ENCODE measurements around the gene MEAK7.
A peak's percentile ranks its signal among the peaks of the same experiment; 100 is the strongest.

MEAK7 gene

GRCh38 chr16:84511180-84511800 is 6.8 kb upstream of the MEAK7 start:
- Histone ChIP-seq H3K27ac (ENCODE audit: low read depth, low read length) (no peak overlapping the region), H3K9ac (ENCODE audit: low read depth, low read length) (no peak overlapping the region), H3K4me1 (ENCODE audit: insufficient read depth, low read length) (peaks cover 21% of the 10 kb centered on the region), H3K4me3 (ENCODE audit: low read length) (peak overlapping the region; percentile 31; the same call in 1 of the 2 replicates), H3K9me3 (ENCODE audit: insufficient read depth, low read depth, low read length) (no peaks in the 10 kb centered on the region), H3K27me3 (ENCODE audit: insufficient read depth, low read length) (no peaks in the 10 kb centered on the region), H3K36me3 (ENCODE audit: insufficient read depth, low read length) (no peaks in the 10 kb centered on the region)
- 19% methylated on average over 21 of the region's 21 CpGs for WGBS

- Histone ChIP-seq H3K9ac (ENCODE audit: low read depth, low read length) (no peak overlapping the region), H3K9me3 (ENCODE audit: insufficient read depth, low read depth, low read length) (no peaks in the 10 kb centered on the region), H3K36me3 (ENCODE audit: insufficient read depth, low read length) (no peaks in the 10 kb centered on the region), H3K27me3 (ENCODE audit: insufficient read depth, low read length) (no peaks in the 10 kb centered on the region), H3K27ac (ENCODE audit: low read depth, low read length) (no peak overlapping the region), H3K4me1 (ENCODE audit: insufficient read depth, low read length) (peaks cover 14% of the 10 kb centered on the region), H3K4me3 (ENCODE audit: low read length) (no peak overlapping the region)
- 60% methylated on average over 20 of the region's 20 CpGs for WGBS
Observed at GRCh38 chr16:84509032-84509950, 4.8 kb upstream of the MEAK7 start.

- Histone ChIP-seq H3K36me3 (ENCODE audit: insufficient read depth, low read length) (no peaks in the 10 kb centered on the region), H3K4me3 (ENCODE audit: low read length) (no peak overlapping the region), H3K27me3 (ENCODE audit: insufficient read depth, low read length) (no peaks in the 10 kb centered on the region), H3K9ac (ENCODE audit: low read depth, low read length) (no peak overlapping the region), H3K4me1 (ENCODE audit: insufficient read depth, low read length) (peaks cover 17% of the 10 kb centered on the region), H3K9me3 (ENCODE audit: insufficient read depth, low read depth, low read length) (no peaks in the 10 kb centered on the region), H3K27ac (ENCODE audit: low read depth, low read length) (no peak overlapping the region)
- WGBS = 95% methylated on average over 8 of the region's 8 CpGs
Observed at GRCh38 chr16:84508502-84508901, 4.0 kb upstream of the MEAK7 start.

GRCh38 chr16:84507011-84507982 is 2.8 kb upstream of the MEAK7 start:
- 94% methylated on average over 27 of the region's 27 CpGs for WGBS
- Histone ChIP-seq H3K27me3 (ENCODE audit: insufficient read depth, low read length) (no peaks in the 10 kb centered on the region), H3K36me3 (ENCODE audit: insufficient read depth, low read length) (no peaks in the 10 kb centered on the region), H3K4me1 (ENCODE audit: insufficient read depth, low read length) (peaks cover 17% of the 10 kb centered on the region), H3K9me3 (ENCODE audit: insufficient read depth, low read depth, low read length) (no peaks in the 10 kb centered on the region), H3K27ac (ENCODE audit: low read depth, low read length) (no peak overlapping the region), H3K4me3 (ENCODE audit: low read length) (no peak overlapping the region), H3K9ac (ENCODE audit: low read depth, low read length) (no peak overlapping the region)

- H3K4me3 ChIP-seq (ENCODE audit: low read length) = peak overlapping the region; percentile 97
- WGBS = 90% methylated on average over 33 of the region's 33 CpGs
- H3K9me3 ChIP-seq (ENCODE audit: insufficient read depth, low read depth, low read length) = no peaks in the 10 kb centered on the region
- H3K4me1 ChIP-seq (ENCODE audit: insufficient read depth, low read length) = peaks cover 7% of the 10 kb centered on the region
- peak overlapping the region; percentile 68; the same call in 1 of the 2 replicates for H3K27ac ChIP-seq (ENCODE audit: low read depth, low read length)
- no peaks in the 10 kb centered on the region for H3K36me3 ChIP-seq (ENCODE audit: insufficient read depth, low read length)
- H3K9ac ChIP-seq (ENCODE audit: low read depth, low read length) = peak overlapping the region; percentile 62
- no peaks in the 10 kb centered on the region for H3K27me3 ChIP-seq (ENCODE audit: insufficient read depth, low read length)
Observed at GRCh38 chr16:84505249-84506187, 1.1 kb upstream of the MEAK7 start.

- Histone ChIP-seq H3K4me3 (ENCODE audit: low read length) (peak overlapping the region; percentile 97), H3K27me3 (ENCODE audit: insufficient read depth, low read length) (no peaks in the 10 kb centered on the region), H3K4me1 (ENCODE audit: insufficient read depth, low read length) (peaks cover 3% of the 10 kb centered on the region; the same call in 1 of the 2 replicates), H3K36me3 (ENCODE audit: insufficient read depth, low read length) (no peaks in the 10 kb centered on the region), H3K27ac (ENCODE audit: low read depth, low read length) (no peak overlapping the region), H3K9ac (ENCODE audit: low read depth, low read length) (0 out of 2 replicates have a peak overlapping the region, but pooled peaks have one; percentile 19), H3K9me3 (ENCODE audit: insufficient read depth, low read depth, low read length) (no peaks in the 10 kb centered on the region)
- WGBS = 51% methylated on average over 13 of the region's 13 CpGs
Observed at GRCh38 chr16:84503751-84504395, 586 bp downstream of the MEAK7 start.

GRCh38 chr16:84502581-84502980 is 1.9 kb downstream of the MEAK7 start:
- no peaks in the 10 kb centered on the region for H3K9me3 ChIP-seq (ENCODE audit: insufficient read depth, low read depth, low read length)
- no peak overlapping the region for H3K9ac ChIP-seq (ENCODE audit: low read depth, low read length)
- H3K4me1 ChIP-seq (ENCODE audit: insufficient read depth, low read length) = peaks cover 3% of the 10 kb centered on the region; the same call in 1 of the 2 replicates
- H3K27ac ChIP-seq (ENCODE audit: low read depth, low read length) = no peak overlapping the region
- no peak overlapping the region for H3K4me3 ChIP-seq (ENCODE audit: low read length)
- peaks cover 8% of the 10 kb centered on the region for H3K36me3 ChIP-seq (ENCODE audit: insufficient read depth, low read length)
- WGBS = 95% methylated on average over 6 of the region's 6 CpGs
- no peaks in the 10 kb centered on the region for H3K27me3 ChIP-seq (ENCODE audit: insufficient read depth, low read length)

- WGBS = 93% methylated on average over 13 of the region's 13 CpGs
- H3K9ac ChIP-seq (ENCODE audit: low read depth, low read length) = no peak overlapping the region
Observed at GRCh38 chr16:84502075-84502474, 2.4 kb downstream of the MEAK7 start.

GRCh38 chr16:84501077-84501735 is 3.3 kb downstream of the MEAK7 start:
- Histone ChIP-seq H3K4me1 (ENCODE audit: insufficient read depth, low read length) (peaks cover 3% of the 10 kb centered on the region; the same call in 1 of the 2 replicates), H3K9ac (ENCODE audit: low read depth, low read length) (no peak overlapping the region), H3K9me3 (ENCODE audit: insufficient read depth, low read depth, low read length) (no peaks in the 10 kb centered on the region), H3K4me3 (ENCODE audit: low read length) (no peak overlapping the region), H3K36me3 (ENCODE audit: insufficient read depth, low read length) (peaks cover 22% of the 10 kb centered on the region), H3K27ac (ENCODE audit: low read depth, low read length) (no peak overlapping the region), H3K27me3 (ENCODE audit: insufficient read depth, low read length) (no peaks in the 10 kb centered on the region)
- 94% methylated on average over 12 of the region's 12 CpGs for WGBS

More at GRCh38 chr16:84502075-84502474, 2.4 kb downstream of the MEAK7 start:
- Histone ChIP-seq H3K27me3 (ENCODE audit: insufficient read depth, low read length) (no peaks in the 10 kb centered on the region), H3K4me1 (ENCODE audit: insufficient read depth, low read length) (peaks cover 3% of the 10 kb centered on the region; the same call in 1 of the 2 replicates), H3K9me3 (ENCODE audit: insufficient read depth, low read depth, low read length) (no peaks in the 10 kb centered on the region), H3K27ac (ENCODE audit: low read depth, low read length) (no peak overlapping the region), H3K4me3 (ENCODE audit: low read length) (no peak overlapping the region), H3K36me3 (ENCODE audit: insufficient read depth, low read length) (peaks cover 13% of the 10 kb centered on the region)

Measured in HUES64 (cell line).